GM11168 (cell line): ENCODE results near the gene KRTAP10-3.

ENCODE experiments used
- in situ Hi-C: fragments of 300-500 bp; cut with MboI; formaldehyde crosslinking; loops from one replicate; pipeline ENCODE4 v1.12.0; 2022; ENCODE audit warnings: low sequenced_read_pairs; ENCODE audit not compliant: unreplicated experiment

The KRTAP10-3 gene

DNA sequence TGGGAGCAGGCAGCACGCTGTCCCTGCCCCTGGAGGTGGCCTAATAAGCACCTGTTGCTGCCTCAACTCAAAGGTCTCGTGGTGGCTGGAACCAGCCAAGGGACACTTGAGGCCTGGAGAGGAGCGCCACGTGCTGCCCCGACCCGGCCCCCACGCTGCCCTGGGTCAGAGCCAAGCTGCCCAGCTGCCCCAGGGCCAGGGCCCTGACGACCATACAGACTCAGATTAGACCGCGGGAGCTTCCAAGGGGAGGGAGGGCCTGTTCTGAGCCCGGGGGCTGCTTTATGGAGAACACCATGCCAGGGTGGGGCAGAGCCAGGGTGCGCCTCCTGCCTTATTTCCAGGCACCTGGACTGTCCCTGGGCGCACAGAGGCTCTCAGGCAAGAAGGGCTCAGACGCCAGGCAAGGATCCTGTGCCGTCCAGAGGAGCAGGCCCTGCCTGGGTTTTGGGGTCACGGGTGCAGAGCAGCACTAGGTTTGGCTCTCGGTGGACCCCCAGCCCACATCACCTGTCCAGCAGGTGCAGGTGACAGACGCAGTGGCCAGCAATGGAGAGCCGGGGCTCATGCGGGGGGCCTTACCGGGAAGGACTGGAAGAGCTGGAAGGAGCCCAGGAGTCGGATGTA, 37.2 kb downstream of the KRTAP10-3 start:
- in situ Hi-C loops: no loop called here

DNA sequence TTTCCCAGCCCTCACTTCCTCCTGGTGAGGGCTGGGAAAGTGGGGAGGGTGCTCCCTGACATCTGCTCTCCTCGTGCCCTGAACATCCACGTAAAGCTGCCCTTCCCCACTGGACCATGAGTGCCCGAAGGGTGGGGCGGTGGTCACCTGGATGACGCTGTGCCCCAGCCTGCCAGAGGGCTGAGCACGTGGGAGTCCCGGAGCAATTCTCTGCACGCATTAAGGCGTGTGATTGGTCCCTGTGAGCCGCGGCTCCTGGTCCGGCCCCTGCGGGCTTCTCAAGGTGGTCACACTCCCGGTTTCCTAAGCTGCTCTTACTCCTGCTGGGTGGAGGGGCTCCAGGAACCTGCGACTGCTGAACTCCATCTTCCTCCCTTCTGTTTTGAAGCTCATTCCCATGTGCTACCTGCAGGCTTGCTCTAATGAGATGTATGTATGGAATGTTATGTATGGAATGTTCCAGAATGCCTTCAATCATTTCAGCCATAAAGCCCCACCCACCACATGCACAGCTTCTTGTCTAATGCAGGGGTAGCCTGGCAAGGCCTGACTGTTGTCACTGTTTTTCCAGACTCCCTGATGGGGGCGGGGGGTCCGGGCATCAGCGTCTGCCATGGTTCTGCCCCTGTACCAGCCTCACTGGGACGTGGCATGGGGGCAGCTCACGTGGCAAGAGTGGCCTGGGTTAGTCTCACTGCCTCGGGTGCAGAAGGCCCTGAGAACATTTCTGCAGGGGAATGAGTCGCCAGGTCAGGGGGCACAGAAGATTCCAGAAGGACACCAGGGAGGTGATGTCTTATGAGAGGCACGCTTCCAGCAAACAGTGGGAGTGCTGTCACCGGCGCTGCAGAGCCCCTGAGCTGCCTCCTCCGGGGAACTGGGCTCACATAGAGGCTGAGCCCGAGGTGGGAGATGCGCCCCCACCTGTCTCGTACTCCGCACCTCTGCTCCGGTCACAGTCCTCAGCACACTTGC, 38.0 kb downstream of the KRTAP10-3 start:
- in situ Hi-C loops: no loop called here

DNA sequence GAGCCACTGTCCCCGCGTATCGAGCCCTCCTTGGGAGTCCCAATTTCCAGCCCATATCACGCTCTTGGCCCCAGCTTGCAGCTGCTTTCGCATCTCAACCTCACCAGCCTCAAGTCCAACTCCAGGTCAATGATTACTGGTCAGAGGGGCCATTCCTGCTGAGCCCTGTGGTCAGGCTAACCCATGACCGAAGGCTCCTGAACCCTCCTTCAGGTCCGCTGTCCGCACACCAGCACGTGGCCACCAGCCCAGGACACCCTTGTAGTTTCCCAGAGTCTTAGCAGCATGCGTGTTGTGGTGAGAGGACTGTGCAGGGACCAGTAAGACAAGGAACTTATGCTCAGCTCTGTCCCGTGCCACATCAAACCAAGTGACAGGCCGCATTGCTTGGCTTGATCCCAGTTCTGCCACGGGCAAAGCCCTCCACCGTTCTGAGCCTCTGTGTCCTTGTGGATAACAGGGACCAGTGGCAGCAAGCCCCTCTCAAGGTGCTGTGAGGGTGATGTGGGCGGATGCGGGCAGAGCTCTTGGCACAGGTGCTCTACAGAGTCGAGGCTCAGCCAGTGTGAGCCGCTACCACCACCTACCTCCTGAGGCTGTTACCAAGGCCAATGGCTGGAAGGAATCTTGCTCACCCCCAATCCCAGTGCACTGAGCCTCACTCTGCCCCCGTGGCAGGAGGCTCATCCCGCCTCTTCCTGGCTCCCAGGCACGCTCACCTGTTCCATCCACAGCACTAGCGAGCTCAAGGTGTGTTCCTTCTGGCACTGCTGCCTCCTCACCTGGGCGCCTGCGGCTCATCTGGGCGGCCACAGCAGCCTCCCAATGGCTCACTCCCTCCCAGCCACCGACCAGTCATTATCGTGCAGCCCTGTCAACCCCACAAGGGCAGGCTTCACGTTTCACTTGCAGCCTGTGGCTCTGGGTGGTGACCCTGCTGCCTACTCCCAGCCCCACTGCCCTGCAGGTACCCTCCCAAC, 39.0 kb downstream of the KRTAP10-3 start:
- in situ Hi-C loops: loop anchor here (10.0 kb wide), 1 partner anchor 275 kb away; no protein-coding TSS in a partner anchor

DNA sequence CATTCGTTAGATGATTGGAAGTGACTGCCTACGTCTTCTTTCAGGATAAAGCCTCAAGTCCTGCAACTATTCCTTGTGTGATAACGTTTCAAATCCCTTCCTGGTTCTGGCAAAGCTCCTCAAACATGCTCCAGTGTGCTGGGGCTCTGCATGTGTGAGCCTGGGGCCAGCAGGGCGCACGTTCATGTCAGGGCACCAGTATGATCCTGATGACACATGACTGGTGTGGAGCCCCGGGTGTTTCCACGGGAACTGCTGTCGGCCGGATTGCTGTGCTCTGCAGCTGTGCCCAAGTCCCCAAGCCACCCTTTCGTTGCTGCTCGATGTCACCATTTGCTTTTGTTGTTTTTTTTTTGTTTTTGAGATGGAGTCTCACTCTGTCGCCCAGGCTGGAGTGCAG, 39.9 kb downstream of the KRTAP10-3 start:
- in situ Hi-C loops: loop anchor here (10.0 kb wide), 1 partner anchor 276 kb away; no protein-coding TSS in a partner anchor

DNA sequence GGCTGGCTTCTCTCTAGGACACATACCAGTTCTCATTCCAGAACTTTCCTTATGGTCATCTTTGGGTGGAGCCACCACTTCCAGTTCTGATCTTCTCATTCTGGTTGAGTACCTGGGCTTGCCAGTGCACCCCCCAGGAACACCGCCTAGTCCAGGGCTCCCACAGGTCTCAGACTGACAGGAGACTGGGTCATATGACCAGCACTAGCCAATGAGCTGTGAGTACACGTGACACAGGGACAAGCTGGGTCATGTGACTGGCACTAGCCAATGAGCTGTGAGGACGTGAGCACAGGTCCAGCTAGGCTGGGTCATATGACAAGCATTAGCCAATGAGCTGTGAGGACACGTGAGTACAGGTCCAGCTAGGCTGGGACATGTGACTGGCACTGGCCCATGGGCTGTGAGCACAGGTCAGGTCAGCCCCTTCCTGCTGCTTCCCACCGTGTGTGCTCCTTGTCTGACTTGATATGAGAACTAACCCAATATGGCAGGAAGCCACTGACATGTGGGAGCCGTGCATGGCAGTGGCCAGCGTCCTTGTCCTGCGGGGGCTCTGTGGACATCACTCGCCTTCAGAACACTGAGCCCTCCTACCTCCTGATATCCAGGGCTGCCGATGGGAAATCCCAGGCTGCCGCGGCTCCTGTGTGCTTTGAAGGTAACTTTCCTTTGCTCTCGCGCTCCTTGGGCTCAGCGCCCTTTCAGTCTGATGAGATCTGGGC, 41.3 kb downstream of the KRTAP10-3 start:
- in situ Hi-C loops: loop anchor here (10.0 kb wide), 1 partner anchor 277 kb away; no protein-coding TSS in a partner anchor

DNA sequence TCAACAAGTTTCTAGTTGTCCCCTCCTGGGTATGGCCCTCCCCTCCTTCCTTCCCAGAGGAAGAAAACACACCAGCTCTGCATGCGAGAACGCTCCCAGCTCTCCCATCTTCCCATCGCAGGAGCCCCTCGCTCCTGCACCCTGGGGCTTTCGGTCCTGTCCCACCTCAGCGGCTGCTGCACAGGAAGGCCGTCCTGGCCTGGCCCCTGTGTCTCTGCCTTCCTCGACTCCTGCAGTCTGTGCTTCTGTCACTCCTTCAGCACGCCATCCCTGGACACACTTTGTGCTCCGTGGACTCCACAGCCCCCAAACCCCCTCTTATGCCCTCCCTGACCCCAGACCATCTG, 41.8 kb downstream of the KRTAP10-3 start:
- in situ Hi-C loops: loop anchor here (10.0 kb wide), 1 partner anchor 278 kb away; no protein-coding TSS in a partner anchor

DNA sequence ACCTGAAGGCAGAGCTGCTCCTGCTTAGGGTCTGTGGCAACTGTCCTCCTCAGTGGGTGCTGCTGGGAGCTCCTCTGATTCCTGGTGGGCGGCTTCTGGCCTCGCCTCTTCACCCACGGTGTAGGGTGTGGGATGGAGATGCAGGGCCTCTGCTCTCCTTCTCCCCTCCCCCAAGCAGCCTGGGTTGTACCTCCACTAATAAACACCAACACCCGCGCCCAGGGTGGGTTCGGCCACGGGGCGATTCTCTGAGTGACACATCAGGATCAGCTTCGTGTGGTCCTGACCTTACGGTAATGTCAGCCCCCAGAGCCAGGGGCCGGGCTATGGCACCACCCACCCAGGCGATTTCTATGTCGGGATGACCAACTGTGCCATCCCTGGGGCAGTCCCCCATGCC, 42.3 kb downstream of the KRTAP10-3 start:
- in situ Hi-C loops: loop anchor here (10.0 kb wide), 1 partner anchor 278 kb away; no protein-coding TSS in a partner anchor

DNA sequence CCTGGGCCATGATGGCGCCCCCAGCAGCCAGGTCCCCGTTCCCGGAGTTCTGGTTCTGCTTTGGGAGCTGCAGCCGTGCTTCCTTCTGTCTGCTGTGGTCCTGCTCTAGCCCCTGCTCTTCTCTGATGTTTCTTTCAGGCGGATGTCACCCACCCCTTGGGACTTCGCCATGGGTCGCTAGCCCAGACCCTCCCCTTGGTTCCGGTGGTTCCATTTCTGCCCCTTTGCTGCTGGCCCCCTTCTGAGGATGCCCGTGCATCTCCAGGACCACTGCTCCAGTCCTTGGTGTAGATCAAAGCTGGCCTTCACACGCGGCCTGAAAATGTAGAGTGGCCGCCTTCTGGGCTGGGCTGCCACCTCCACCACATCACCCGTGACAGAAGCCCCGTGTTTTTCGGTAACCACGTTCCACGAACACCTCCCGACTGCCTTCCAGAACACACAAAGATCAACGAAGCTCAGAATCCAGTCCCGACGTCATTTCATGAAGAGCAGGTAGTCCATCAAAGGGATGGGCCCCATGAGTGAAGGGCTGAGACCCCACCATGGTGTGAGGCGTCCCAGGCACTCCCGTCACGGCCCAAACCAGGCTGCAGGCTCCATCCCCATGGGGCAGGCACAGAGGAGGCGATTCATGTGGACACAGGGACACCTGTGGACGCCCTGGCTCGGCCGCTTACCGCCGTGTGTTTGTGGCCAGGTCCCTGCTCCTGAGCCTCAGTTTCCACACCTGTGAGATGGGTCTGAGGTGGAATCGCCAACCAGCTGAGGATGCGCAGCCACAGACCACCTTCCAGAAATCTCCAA, 43.0 kb downstream of the KRTAP10-3 start:
- in situ Hi-C loops: loop anchor here (10.0 kb wide), 1 partner anchor 279 kb away; no protein-coding TSS in a partner anchor

DNA sequence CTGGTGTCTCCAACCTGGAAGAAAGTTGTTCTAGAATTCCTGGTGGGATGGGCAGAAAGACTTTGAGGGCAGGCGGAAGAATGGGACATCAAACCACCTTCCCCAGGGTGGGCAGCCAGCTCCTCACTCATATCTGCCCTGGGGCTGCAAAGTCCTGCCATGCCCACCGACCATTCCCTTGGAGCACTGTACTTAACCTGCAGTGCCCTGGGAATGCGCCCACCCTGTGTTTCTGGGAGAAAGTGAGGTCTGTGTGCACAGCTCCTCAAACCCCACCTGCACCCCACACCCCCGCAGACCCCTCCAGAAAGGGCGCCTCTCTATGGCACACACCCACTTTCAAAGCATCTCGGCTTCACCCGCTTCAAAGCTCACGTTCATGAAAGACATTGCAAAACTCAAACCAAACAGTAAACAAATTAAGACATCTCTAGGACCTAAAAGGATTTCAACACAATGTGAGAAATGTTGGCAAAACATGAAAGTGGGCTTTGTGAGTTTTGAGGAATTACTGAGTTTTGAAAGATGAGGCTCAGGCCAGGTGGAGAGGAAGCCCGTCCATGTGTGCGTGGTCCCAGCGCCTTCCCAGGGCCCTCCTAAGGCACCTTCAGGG, 43.7 kb downstream of the KRTAP10-3 start:
- in situ Hi-C loops: loop anchor here (10.0 kb wide), 1 partner anchor 280 kb away; no protein-coding TSS in a partner anchor

DNA sequence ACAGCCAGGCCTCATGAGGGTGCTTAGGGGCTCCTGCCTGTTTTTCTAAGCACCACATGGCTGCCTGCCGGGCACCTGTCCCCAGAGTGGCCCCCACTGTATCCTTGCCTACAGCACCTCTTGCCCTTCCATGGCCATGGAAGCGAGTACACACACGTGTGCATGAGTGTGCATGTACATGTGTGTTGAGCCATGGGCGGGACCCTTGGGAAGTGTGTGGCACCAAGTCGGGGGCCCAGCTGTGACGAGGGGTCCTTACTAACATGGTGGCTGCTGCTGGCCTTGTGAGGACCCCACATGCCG, 44.4 kb downstream of the KRTAP10-3 start:
- in situ Hi-C loops: loop anchor here (10.0 kb wide), 1 partner anchor 281 kb away; no protein-coding TSS in a partner anchor

DNA sequence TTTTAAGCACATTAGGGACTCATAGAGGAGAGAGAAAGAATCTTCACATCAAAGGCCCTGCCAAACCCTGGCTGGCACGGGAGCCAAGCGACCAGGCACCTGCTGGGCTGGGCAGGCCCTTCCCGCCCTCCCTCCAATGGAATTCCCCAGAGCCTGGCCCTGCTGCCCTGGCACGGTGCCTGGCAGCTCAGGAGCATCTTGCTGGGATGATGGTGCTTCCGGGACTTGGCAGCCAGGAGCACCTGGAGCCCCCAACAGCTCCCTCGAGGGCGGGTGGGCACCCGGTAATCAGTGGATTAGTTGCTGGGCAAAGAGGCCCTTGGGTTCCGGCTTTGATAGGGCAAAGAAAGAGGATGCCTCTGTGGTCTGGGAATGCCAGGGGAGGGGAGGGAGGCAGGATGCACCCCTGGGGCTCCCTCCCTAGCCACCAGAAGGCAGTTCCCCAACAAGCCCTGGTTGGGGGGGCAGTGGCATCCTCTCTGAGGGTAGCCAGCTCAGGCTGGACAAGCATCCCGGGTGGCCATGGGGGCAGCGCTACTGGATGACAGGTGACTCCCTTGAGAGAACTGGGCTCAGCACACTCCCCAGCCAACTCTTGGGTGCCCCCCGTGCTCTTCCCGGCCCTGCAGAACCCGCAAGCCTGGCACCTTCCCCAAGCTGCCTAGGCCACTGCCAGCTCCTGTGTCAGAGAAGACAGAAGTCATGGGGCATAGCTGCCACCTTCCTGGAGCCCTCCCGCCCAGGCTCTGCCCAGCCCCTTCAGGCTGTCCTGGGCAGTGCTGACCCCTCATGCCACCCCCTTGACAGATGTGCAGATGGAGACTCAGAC, 45.0 kb downstream of the KRTAP10-3 start:
- in situ Hi-C loops: loop anchor here (10.0 kb wide), 1 partner anchor 281 kb away; no protein-coding TSS in a partner anchor

DNA sequence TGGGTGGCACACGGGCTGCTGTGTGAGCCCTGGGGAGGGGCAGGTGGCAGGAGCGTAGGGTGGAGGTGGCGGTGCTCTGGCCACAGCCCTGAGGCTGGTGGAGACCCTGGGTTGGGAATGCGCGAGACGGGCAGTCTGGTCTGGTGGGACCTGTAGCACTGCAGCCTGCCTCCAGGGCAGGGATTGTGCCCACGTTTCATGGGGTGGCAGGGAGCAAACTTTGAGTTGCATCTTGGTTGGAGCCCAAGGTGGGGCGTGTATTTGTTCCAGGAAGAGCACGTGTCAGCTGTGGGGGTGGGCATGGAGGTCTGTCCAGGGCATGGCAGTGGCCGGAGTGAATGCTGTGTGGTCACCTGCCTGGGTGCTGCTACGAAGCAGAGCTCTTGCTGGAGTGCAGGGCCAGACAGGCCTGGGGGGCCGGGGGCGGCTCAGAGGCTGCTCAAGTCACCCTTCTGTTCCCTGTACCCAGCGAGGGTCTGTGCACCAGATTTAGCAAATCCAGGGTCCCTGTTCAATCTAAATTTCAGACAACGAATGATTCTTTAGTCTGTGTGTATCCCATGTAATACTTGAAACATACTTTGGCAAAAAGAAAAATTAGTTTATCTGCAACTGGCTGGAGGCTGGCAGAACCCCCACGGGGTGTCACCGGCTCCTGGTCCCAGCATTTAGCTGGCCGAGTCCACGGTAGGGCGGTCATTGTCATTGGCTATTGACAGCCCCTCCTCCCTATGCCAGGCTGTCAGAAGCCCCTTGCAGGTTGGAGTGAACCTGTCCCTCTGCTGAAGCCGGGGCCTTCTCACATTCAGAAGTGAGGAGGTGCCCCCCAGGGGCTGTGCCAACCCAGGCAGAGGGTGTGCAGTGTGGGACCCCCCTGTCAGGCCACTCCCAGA, 45.9 kb downstream of the KRTAP10-3 start:
- in situ Hi-C loops: loop anchor here (10.0 kb wide), 1 partner anchor 282 kb away; no protein-coding TSS in a partner anchor

DNA sequence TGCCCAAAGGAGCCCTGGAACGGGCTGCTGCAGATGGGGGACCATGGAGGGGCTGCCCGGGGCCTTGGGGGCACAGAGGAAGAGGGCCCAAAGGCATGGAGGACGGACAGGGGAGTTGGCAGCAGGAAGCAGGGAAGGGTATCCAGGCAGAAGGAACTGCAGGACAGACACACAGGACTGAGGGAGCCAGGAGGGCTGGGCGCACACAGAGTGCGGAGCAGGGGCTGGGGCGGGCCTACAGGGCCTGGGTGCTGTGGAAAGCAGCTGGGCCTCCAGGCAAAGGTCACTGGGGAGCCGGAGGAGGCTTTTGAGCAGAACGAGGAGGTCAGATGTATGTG, 46.7 kb downstream of the KRTAP10-3 start:
- in situ Hi-C loops: loop anchor here (10.0 kb wide), 1 partner anchor 283 kb away; no protein-coding TSS in a partner anchor

DNA sequence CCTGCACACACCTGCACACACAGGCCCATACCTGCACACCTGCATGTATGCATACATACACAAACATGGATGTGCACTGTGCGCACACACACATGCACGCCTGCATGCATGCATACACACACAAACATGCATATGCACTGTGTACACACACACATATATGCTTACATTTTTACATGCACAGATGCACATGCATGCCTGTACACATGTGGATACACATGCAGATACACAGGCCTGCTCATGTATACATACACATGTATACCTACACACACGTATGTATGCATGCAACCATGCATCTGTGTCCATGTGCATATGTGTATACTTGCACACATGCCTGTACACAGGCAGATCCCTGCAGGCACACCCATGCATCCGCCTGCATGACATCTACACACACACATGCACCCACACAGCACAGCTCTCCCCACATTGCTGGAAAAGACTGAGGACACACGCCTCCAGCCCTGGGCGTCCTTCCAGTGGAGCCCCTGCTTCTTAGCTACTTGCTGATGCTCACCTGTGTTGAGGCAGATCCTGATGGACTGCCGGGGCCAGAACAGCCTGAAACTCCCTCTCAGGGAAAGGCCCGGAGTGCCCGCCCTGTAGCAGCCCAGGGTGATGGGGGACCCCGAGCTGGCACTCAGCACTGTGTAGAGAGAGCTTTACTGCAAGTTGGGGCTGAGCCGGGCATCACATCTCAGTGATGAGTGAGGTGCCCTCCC, 47.2 kb downstream of the KRTAP10-3 start:
- in situ Hi-C loops: loop anchor here (10.0 kb wide), 1 partner anchor 283 kb away; no protein-coding TSS in a partner anchor

DNA sequence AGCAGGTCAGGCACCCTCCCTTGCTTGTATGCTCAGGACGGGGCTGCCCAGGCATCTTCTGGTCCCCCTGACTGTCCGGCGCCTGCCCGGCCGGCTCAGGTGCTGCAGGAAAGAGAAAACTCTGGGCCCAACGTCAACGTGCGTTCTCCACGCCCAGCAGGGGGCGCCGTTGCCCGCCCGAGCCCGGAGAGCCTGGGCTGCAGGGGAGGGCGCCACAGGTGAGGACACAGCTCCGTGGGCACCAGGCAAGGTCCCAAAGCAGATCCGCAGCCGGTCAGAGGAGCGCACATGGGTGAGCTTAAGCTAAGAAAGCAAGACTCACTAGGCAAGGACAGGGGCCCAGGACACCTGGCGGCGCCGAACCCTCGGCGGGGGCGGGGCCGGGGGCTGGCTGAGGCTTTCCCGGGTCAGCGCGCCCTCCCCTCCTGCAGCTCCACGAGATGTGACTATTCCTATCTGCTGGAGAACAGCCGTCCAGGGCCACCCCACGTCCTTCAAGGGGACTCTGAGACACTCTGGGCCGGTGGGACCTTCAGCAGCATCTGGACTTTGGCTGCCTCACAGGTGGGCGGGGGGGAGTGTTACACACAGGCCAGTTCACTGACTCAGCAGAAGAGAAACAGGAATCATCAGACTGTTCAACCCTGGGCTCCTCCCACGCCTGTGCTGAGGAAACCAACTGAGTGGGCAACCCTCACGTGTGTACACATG, 47.9 kb downstream of the KRTAP10-3 start:
- in situ Hi-C loops: loop anchor here (10.0 kb wide), 1 partner anchor 284 kb away; no protein-coding TSS in a partner anchor
